SU-DHL-6 (cell line): Measurements from ENCODE around the gene OPA3.

Source experiments
- H2AFZ ChIP-seq: fragments of 200-600 bp; sonication (generic); 2 replicates; pipeline ENCODE4 v1.6.1; 2014; ENCODE audit warnings: low read depth, mild to moderate bottlenecking, moderate library complexity, mixed read lengths, antibody characterized with exemption, low read length; ENCODE audit not compliant: severe bottlenecking
- H3F3A ChIP-seq: fragments of 200-600 bp; shearing (Covaris generic); 2 replicates; pipeline ENCODE4 v1.6.0; 2016; ENCODE audit warnings: antibody characterized with exemption, mild to moderate bottlenecking; ENCODE audit not compliant: insufficient read depth
- H3K27ac ChIP-seq: fragments of 200-600 bp; sonication (generic); 2 replicates; pipeline ENCODE4 v1.5.1; 2016; ENCODE audit warnings: low read depth, mild to moderate bottlenecking, low read length, moderate library complexity, mixed read lengths
- H3K27me3 ChIP-seq: fragments of 200-600 bp; sonication (generic), shearing (Covaris generic); 2 replicates; pipeline ENCODE4 v1.6.0; 2014; ENCODE audit warnings: mild to moderate bottlenecking, low read length
- H3K36me3 ChIP-seq: fragments of 200-600 bp; sonication (generic); 2 replicates; pipeline ENCODE4 v1.6.1; 2014; ENCODE audit warnings: mild to moderate bottlenecking, low read length, mixed read lengths
- H3K4me2 ChIP-seq: fragments of 300-600, 200-600 bp; shearing (Covaris generic), sonication (generic); 2 replicates; pipeline ENCODE4 v1.6.0; 2014; ENCODE audit warnings: low read length, low read depth, mild to moderate bottlenecking; ENCODE audit not compliant: poor library complexity, severe bottlenecking
- H3K4me3 ChIP-seq: fragments of 200-600 bp; sonication (generic); 2 replicates; pipeline ENCODE4 v1.5.1; 2014; ENCODE audit warnings: antibody characterized with exemption, low read length, mild to moderate bottlenecking, mixed read lengths; ENCODE audit not compliant: insufficient read depth, poor library complexity, severe bottlenecking
- H3K79me2 ChIP-seq: fragments of 200-600 bp; sonication (generic); 2 replicates; pipeline ENCODE4 v1.6.1; 2014; ENCODE audit warnings: mild to moderate bottlenecking, low read length, moderate library complexity; ENCODE audit not compliant: insufficient read depth
- H3K9ac ChIP-seq: fragments of 200-600 bp; sonication (generic); 2 replicates; pipeline ENCODE4 v1.7.0; 2014; ENCODE audit warnings: mild to moderate bottlenecking, low read length
- H3K9me2 ChIP-seq: fragments of 200-600 bp; sonication (generic); replicated peaks from 2 replicates; pipeline ENCODE4 v1.6.1; 2014; ENCODE audit warnings: low read length; ENCODE audit not compliant: insufficient read depth
- H3K9me3 ChIP-seq: fragments of 200-600 bp; sonication (generic); 2 replicates; pipeline ENCODE4 v1.6.1; 2014; ENCODE audit warnings: low read length, mixed read lengths; ENCODE audit not compliant: insufficient read depth
- H4K20me1 ChIP-seq: fragments of 200-600 bp; sonication (generic); 2 replicates; pipeline ENCODE4 v1.6.1; 2014; ENCODE audit warnings: low read depth, mild to moderate bottlenecking, antibody characterized with exemption, low read length, moderate library complexity, mixed read lengths
- EZH2phosphoT487 ChIP-seq: fragments of 200-600 bp; sonication (generic), shearing (Covaris generic); conservative IDR thresholded peaks from 2 replicates; pipeline ENCODE4 v1.6.1; 2018; ENCODE audit warnings: mild to moderate bottlenecking, antibody characterized with exemption, low read length, moderate library complexity, mixed read lengths
- TF ChIP-seq, protein P1 (sequence below): fragments of 200-600 bp; sonication (generic); IDR thresholded peaks from one replicate; pipeline ENCODE4 v1.5.1; 2017; ENCODE audit warnings: antibody characterized with exemption, mild to moderate bottlenecking, low read length, moderate library complexity; ENCODE audit not compliant: insufficient read depth, poor library complexity, severe bottlenecking

OPA3 gene

GRCh38 chr19:45526971-45527370, 57.6 kb downstream of the OPA3 start:
- H3K36me3 ChIP-seq = peaks cover 2% of the 10 kb centered on the region; the same call in 1 of the 2 replicates
- H3K9ac ChIP-seq = no peak overlapping the region
- H3K27me3 ChIP-seq = no peaks in the 10 kb centered on the region
- H3K27ac ChIP-seq = no peak overlapping the region
- no peak overlapping the region for H3K4me2 ChIP-seq
- H3F3A ChIP-seq = no peaks in the 10 kb centered on the region; the same call in 1 of the 2 replicates
- no peaks in the 10 kb centered on the region for H3K9me2 ChIP-seq
- no peak overlapping the region for H3K4me3 ChIP-seq
- no peaks in the 10 kb centered on the region for H3K79me2 ChIP-seq
- H4K20me1 ChIP-seq = no peaks in the 10 kb centered on the region
- no peak for TF ChIP-seq EZH2phosphoT487
- TF ChIP-seq, protein P1, sequence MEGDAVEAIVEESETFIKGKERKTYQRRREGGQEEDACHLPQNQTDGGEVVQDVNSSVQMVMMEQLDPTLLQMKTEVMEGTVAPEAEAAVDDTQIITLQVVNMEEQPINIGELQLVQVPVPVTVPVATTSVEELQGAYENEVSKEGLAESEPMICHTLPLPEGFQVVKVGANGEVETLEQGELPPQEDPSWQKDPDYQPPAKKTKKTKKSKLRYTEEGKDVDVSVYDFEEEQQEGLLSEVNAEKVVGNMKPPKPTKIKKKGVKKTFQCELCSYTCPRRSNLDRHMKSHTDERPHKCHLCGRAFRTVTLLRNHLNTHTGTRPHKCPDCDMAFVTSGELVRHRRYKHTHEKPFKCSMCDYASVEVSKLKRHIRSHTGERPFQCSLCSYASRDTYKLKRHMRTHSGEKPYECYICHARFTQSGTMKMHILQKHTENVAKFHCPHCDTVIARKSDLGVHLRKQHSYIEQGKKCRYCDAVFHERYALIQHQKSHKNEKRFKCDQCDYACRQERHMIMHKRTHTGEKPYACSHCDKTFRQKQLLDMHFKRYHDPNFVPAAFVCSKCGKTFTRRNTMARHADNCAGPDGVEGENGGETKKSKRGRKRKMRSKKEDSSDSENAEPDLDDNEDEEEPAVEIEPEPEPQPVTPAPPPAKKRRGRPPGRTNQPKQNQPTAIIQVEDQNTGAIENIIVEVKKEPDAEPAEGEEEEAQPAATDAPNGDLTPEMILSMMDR = no peak
- H3K9me3 ChIP-seq = no peaks in the 10 kb centered on the region
- H2AFZ ChIP-seq = no peak overlapping the region

- H3K9me2 ChIP-seq = no peaks in the 10 kb centered on the region
- no peak overlapping the region for H3K9ac ChIP-seq
- no peaks in the 10 kb centered on the region for H3K27me3 ChIP-seq
- no peak overlapping the region for H3K4me3 ChIP-seq
- TF ChIP-seq EZH2phosphoT487 = no peak
- TF ChIP-seq, protein P1 = no peak
- H2AFZ ChIP-seq = no peak overlapping the region
- H3K27ac ChIP-seq = no peak overlapping the region
- H3F3A ChIP-seq = no peaks in the 10 kb centered on the region; the same call in 1 of the 2 replicates
- no peaks in the 10 kb centered on the region for H4K20me1 ChIP-seq
- peaks cover 2% of the 10 kb centered on the region; the same call in 1 of the 2 replicates for H3K36me3 ChIP-seq
- no peak overlapping the region for H3K4me2 ChIP-seq
- H3K79me2 ChIP-seq = no peaks in the 10 kb centered on the region
- H3K9me3 ChIP-seq = no peaks in the 10 kb centered on the region
Measured at GRCh38 chr19:45526143-45526542, 58.5 kb downstream of the OPA3 start.

DNA sequence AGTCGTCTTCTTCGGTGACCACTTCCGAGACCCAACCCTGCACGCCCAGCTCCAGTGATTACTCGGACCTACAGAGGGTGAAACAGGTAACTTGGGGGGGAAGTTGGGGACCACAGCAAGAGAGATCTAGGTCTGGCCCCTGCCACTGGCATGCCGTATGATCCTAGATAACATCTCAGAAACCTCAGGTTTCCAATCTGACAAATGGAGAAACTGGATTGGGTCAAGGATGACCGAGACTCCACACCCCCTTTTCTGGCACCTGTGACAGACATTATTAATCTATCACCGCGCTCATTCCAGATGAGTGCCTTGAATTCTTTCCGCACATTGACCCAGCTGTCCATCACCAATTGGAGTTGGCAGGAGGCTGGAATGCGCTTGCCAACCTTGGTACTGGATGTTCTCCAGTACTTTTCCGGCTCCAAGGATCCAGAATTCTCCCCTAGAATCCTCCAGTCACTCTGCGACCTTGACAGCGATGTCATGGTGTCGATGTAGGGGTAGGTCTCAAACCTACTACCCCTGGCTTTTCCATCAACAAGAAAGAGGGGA, 60.0 kb downstream of the OPA3 start:
- Histone ChIP-seq H3K9me2 (no peaks in the 10 kb centered on the region), H2AFZ (no peak overlapping the region), H3K27me3 (no peaks in the 10 kb centered on the region), H3K9me3 (no peaks in the 10 kb centered on the region), H3F3A (no peaks in the 10 kb centered on the region; the same call in 1 of the 2 replicates), H3K9ac (no peak overlapping the region), H4K20me1 (no peaks in the 10 kb centered on the region), H3K27ac (no peak overlapping the region), H3K4me2 (no peak overlapping the region), H3K79me2 (no peaks in the 10 kb centered on the region), H3K36me3 (peaks cover 2% of the 10 kb centered on the region; the same call in 1 of the 2 replicates), H3K4me3 (no peak overlapping the region)
- TF ChIP-seq EZH2phosphoT487 = no peak
- TF ChIP-seq, protein P1 = no peak
